Kidney (tissue), 14 donors: Measurements from ENCODE around the gene ABLIM3. TPM values are rescaled to one million over a fixed set of nuclear protein-coding genes. Genes with fewer than 3 reads are reported as not detected.
A peak's percentile ranks its signal among the peaks of the same experiment; 100 is the strongest.
"Not testable (repeated sequence)": the region's sequence is repeated elsewhere in the genome, so short reads cannot be mapped to it uniquely, and the experiment has no call there.

Source experiments
- DNase-seq, 5 donors: peaks; one replicate each; pipeline ENCODE4 v3.0.0-alpha.2; 2013 to 2020
- FAIRE-seq: peaks from 2 replicates; lab custom pipeline; 2012; peaks lifted over from hg19 to GRCh38; lab: Jason Lieb, UNC
- H3K27ac ChIP-seq, 2 donors: one replicate each; pipeline ENCODE4 v1.7.0; 2013; ENCODE audit warnings: low read depth in 2 of 2, low read length in 2 of 2, inconsistent platforms in 1 of 2
- H3K27me3 ChIP-seq: one replicate; pipeline ENCODE4 v1.7.1; 2013; ENCODE audit warnings: low read length, inconsistent platforms; ENCODE audit not compliant: control insufficient read depth, insufficient read depth
- H3K36me3 ChIP-seq, 3 donors: one replicate each; pipeline versions ENCODE4 v1.7.0 to v1.7.1; 2013; ENCODE audit warnings: low read length in 3 of 3, control low read depth in 1 of 3, inconsistent platforms in 1 of 3; ENCODE audit not compliant: insufficient read depth in 3 of 3, control insufficient read depth in 2 of 3
- H3K4me1 ChIP-seq, 3 donors: one replicate each; pipeline versions ENCODE4 v1.7.0 to v1.7.1; 2013; ENCODE audit warnings: low read length in 3 of 3, inconsistent platforms in 1 of 3, low read depth in 1 of 3; ENCODE audit not compliant: control insufficient read depth in 2 of 3, insufficient read depth in 2 of 3
- H3K4me3 ChIP-seq, 3 donors: one replicate each; pipeline versions ENCODE4 v1.7.0 to v1.8.1; 2013; ENCODE audit warnings: low read length in 3 of 3, control low read depth in 1 of 3, inconsistent platforms in 1 of 3
- H3K9ac ChIP-seq, 3 donors: one replicate each; pipeline versions ENCODE4 v1.7.0 to v1.7.1; 2013; ENCODE audit warnings: low read length in 3 of 3, control low read depth in 1 of 3, inconsistent platforms in 1 of 3
- H3K9me3 ChIP-seq, 3 donors: one replicate each; pipeline versions ENCODE4 v1.7.0 to v1.7.1; 2013; ENCODE audit warnings: low read length in 3 of 3, control low read depth in 1 of 3, inconsistent platforms in 1 of 3; ENCODE audit not compliant: control insufficient read depth in 2 of 3, insufficient read depth in 1 of 3
- CTCF ChIP-seq: IDR thresholded peaks from 3 replicates; pipeline ENCODE4 v1.5.1; 2012; ENCODE audit warnings: mild to moderate bottlenecking, moderate library complexity, borderline replicate concordance; ENCODE audit not compliant: insufficient read depth; ENCODE audit errors: extremely low read depth
- intact Hi-C: fragments of 100-400 bp; cut with DNase I; formaldehyde crosslinking; loops from one replicate; pipeline ENCODE4 v1.11.1; 2022
- polyA plus RNA-seq: library from polyadenylated mRNA; stranded (reverse); fragments of 350-450 nt; fragmentation: Illumina TruSeq; extraction: RNeasy Lipid Tissue Mini Kit (QIAGEN cat#74804); gene quantifications from one replicate; pipeline ENCODE4 v1.2.3, GENCODE V29; 2014; ENCODE audit warnings: low read depth, low replicate concordance; ENCODE audit not compliant: insufficient read depth
- total RNA-seq: library from RNA; stranded (reverse); fragmentation: NEBNext Ultra II Directional; extraction: Animal tissue kit (Norgen Biotek cat#: 25700); gene quantifications from one replicate; pipeline ENCODE4 v1.2.1, GENCODE V29; 2021
- donor health status: control.
- donor health status: control.
- donor health status: control.
- donor health status: control.
- donor health status: control.
- donor health status: DM: yes; HTN: yes; CAD: no.
- donor health status: Normal renal cell carcinoma (clear cell type).

ABLIM3 gene
- total and polyA plus RNA-seq, 2 donors from 2014 or later, result 20.1 to 21.7 TPM

DNA sequence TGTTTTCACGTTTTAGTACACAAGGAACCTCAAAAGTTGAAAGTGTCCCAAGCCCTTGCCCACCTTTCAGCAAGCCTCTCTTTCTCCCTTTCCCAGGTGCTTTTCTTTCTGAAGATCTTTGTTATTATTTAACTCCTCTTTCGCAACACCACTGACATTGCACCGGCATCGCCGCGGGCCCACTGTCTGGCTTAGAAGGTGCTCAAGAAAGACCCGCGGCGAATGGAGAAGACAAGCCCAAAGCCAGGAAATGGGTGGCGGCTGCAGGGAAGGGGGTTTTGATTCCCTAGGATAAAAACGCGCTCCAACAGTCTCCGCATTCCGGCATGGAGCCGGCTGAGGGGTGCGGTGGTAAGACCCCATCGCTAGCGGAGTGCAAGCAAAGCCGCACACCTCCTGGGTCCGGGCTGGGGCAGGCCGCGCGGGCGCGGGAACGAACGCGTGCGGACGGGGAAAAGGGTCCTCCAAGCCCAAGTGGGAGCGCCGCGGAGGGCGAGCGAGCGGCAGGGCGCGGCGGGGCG is 130.0 kb downstream of the ABLIM3 start:
- peak overlapping the region; percentile 48 to 63 for H3K27ac ChIP-seq
- no peak overlapping the region for H3K9ac ChIP-seq
- peak overlapping the region; percentile 8 to 55 (median 36) for H3K4me3 ChIP-seq
- no peak for TF ChIP-seq CTCF
- intact Hi-C loops, result no loop called here
- H3K27me3 ChIP-seq, result peaks cover 2% of the 10 kb centered on the region
- peak in 2 of 5 donors; percentile 29 to 70 for DNase-seq
- no peak for FAIRE-seq
- H3K36me3 ChIP-seq, result no peaks in the 10 kb centered on the region
- H3K4me1 ChIP-seq, result no peaks in the 10 kb centered on the region
- H3K9me3 ChIP-seq, result peaks cover 0 to 8% (median 5%) of the 10 kb centered on the region in 3 donors

DNA sequence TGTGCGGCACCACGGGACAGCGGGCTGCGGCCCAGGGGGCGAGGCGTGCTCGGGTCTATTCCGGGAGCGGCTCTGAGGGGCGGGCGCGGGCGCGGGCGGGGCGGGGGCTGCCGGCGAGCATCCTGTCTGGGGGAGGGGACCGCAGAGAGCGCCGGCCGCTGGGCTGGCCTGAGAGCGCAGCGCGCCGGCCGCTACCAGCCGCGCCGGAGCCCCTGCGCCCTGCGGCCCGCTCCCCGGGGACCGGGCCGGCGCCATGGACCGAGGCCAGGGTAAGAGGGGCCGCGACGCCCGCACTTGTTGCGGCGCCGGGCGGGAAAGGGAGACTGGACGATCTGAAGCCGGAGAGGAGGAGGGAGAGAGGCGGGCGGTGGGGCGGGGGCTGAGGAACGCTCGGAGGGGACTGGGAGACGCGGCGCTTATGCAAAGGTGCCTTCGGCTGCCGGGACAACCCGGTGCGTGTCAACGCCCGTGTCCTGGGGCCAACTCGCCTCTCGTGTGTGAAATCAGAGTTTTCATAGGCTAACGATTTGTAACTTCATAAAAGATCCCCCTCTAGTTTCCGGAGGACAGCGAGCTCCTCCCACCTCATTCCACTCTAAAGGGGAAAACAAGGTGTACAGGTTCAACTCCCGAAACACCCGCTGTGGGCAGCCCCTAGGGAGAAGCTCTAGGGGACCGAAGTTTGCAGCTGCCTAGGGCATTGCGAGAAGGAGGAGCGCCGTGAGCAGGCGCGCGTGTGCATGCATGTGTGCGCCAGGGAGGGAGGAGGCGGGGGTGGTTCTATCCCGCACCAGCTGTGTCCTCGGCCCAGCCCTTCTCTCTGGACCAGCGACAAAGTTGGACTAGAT is 130.6 kb downstream of the ABLIM3 start, which contains the start of gene AFAP1L1:
AFAP1L1 (plus strand) TSS at position 144 of the 848 bp plus-strand sequence; CDS start at position 254, 110 bp downstream.
- Histone ChIP-seq H3K27me3 (peaks cover 2% of the 10 kb centered on the region), H3K4me1 (no peaks in the 10 kb centered on the region), H3K4me3 (peak within 1 kb of the TSS; percentile 36 to 77 (median 45)), H3K27ac (peak within 1 kb of the TSS; percentile 48 to 63), H3K9ac (peak within 1 kb of the TSS in 1 of 3 donors; percentile 51), H3K9me3 (peaks cover 0 to 8% (median 5%) of the 10 kb centered on the region in 3 donors), H3K36me3 (no peaks in the 10 kb centered on the region)
- peak; percentile 67 to 85 (median 76) for DNase-seq
- intact Hi-C loops, result no loop called here
- TF ChIP-seq CTCF, result no peak
- FAIRE-seq, result no peak

DNA sequence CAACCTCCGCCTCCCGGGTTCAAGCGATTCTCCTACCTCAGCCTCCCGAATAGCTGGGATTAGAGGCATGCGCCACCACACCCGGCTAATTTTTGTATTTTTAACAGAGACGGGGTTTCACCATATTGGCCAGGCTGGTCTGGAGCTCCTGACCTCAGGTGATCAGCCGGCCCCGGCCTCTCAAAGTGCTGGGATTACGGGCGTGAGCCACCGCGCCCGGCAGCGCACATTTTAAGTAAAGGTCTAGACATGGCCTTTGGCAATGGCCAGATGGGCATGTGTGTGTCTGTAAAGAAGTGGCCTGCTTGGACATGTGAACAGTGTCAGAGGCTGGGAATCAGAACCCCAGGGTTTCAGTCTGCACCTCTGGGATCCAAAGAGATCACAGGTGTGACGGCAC is 131.5 kb downstream of the ABLIM3 start:
- H3K9ac ChIP-seq, intact Hi-C loops, FAIRE-seq, H3K36me3 ChIP-seq, H3K4me1 ChIP-seq, H3K27ac ChIP-seq, H3K27me3 ChIP-seq, H3K9me3 ChIP-seq, DNase-seq: not testable (repeated sequence)
- H3K4me3 ChIP-seq, result peak overlapping the region in 1 of 3 donors; percentile 77

DNA sequence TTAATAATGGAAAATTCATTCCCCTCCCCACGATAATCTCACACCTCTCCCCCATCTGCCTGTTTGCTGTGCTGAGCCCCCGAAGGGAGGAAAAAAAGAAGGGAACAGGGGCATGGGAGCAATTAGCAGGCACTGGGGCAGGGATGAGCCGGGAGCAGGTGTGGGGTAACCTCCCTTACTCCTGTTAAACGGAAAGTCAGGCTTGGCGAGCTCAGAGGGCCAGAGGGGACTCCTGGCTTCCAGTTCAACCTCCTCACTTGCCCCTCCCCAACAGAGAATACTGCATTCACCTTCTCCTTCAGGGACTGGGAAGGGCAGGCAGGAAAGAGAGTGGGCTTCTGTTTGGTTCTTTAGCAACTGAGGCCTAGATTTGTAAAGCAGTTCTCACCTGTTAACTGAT is 131.9 kb downstream of the ABLIM3 start:
- no peak for DNase-seq
- Histone ChIP-seq H3K4me3 (peak overlapping the region in 1 of 3 donors; percentile 77), H3K4me1 (no peaks in the 10 kb centered on the region), H3K27ac (peak overlapping the region; percentile 0 to 8), H3K9me3 (peaks cover 0 to 4% (median 3%) of the 10 kb centered on the region in 3 donors), H3K9ac (no peak overlapping the region), H3K27me3 (peaks cover 2% of the 10 kb centered on the region), H3K36me3 (no peaks in the 10 kb centered on the region)
- FAIRE-seq, result no peak
- intact Hi-C loops, result no loop called here
- no peak for TF ChIP-seq CTCF
